ENCODE measurements around the gene TGM2.

Gene TGM2

DNA sequence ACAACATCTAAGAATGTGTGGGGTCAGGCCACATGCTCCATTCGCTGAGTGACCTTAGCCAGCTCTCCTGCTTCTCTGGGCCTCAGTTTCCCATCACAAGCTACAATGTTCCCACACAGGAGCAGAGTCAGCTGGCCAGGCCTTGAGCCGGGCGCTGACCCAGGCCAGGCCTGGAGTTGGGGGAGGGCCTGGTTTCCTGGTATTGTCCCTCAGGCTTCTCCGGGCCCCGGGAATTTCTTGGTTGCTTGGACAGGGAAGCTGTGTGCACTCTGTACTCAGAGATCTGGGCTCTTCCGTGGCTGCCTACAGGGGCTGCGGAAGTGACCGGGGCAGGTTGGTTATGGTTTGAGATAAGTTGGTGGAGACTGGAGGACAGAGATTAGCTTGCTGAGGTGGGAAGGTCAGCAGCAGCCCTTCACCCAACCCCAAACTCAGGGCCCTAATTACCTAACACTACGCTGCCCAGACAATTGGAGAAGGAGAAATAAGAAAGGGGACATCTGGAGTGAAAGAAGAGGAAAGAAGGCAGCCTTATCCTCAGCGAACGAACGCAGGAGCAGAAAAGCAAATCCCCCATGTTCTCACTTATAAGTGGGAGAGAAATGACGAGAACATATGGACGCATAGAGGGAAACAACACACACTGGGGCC, 6.2 kb downstream of the TGM2 start:
- DNase-seq = no peak

GRCh38 chr20:38157635-38158495, 7.2 kb downstream of the TGM2 start:
- DNase-seq = no peak

GRCh38 chr20:38156888-38157634, 8.0 kb downstream of the TGM2 start:
- no peak for DNase-seq

DNA sequence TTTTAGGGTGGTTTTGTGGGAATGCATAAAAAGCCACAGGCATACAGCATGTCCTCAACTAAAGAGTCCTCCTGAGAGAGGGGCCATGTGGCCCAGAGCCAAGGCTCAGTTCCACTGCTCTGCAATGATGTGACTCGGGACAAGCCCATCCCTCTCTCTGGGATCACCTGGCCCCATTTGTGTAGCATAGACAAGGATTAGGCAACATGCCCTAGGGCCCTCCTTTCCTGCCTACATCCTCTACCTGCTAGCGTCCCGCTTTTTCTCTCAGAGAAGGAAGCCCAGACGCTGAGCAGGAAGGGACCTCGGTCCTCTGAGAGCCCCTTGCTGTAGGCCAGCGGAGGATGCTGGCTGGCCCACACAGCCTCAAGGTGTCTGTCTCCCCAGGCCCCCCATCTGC, 8.8 kb downstream of the TGM2 start:
- no peak for DNase-seq

- DNase-seq = no peak
Measured at GRCh38 chr20:38155811-38156210, 9.3 kb downstream of the TGM2 start.

DNA sequence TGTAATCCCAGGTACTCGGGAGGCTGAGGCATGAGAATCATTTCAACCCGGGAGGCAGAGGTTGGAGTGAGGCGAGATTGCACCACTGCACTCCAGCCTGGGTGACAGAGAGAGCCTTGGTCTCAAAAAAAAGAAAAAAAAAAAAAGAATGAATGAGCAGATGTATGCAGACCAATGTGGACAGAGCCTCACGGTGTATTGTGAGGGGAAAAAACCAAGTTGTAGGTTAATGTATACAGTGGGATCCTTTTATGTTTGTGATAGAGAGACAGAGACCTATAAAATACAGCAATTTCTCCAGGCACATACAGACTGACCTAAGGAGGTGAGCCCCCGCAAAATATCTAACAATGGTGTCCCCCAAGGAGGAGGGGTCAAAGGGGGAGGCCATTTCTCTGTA, 11.7 kb downstream of the TGM2 start:
- DNase-seq = no peak

DNA sequence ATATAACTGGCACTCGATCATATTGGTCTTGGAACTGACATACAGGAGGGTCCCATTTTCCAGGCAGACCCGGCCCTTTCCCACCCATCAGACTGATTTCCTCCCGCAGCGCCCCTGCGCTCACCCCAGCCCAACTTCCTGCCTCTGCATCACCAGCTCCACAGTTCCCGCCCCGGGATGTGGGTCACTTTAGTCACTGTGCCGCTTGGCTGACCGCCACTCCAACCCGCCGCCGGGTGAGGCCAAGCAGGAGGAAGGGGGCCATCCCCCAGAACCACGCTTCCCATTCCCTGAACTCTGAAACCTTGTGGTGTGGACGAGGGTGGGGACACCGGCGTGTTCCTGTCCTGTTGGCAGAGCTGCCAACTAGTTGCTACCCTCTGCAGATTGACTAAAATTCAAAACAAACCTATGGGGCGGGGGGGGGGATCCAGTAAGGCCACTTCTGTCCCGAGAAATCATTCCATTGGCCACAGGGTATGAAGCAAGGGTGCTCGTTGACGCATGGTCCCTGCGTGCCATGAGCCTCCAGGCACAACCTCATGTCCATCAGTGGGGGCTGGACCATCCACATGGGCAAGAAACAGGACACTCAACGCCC, 12.3 kb downstream of the TGM2 start:
- DNase-seq = peak; percentile 29

DNA sequence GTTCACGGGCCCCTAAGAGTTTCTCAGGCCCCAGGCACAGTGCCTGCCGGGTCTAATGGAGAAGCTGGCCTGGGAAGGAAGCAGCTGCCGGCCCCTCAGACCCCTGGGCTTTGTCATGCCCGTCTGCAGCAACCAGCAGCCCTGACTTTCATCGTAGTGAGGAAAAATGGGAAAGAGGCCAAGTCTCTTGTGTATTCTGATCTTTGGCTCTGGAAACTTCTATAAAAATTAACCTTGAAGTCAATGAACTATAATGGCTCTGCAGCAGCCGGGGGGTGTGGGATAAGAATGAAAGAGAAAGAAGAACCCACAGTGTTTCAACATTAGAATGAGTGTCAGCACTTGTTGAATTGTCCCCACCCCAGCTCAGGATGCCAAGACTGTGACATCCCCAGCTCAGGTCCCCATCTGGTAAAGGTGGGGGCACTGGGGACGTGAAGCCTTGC, 12.9 kb downstream of the TGM2 start:
- DNase-seq = no peak

- DNase-seq = no peak
Measured at GRCh38 chr20:38151455-38151854, 13.6 kb downstream of the TGM2 start.

DNA sequence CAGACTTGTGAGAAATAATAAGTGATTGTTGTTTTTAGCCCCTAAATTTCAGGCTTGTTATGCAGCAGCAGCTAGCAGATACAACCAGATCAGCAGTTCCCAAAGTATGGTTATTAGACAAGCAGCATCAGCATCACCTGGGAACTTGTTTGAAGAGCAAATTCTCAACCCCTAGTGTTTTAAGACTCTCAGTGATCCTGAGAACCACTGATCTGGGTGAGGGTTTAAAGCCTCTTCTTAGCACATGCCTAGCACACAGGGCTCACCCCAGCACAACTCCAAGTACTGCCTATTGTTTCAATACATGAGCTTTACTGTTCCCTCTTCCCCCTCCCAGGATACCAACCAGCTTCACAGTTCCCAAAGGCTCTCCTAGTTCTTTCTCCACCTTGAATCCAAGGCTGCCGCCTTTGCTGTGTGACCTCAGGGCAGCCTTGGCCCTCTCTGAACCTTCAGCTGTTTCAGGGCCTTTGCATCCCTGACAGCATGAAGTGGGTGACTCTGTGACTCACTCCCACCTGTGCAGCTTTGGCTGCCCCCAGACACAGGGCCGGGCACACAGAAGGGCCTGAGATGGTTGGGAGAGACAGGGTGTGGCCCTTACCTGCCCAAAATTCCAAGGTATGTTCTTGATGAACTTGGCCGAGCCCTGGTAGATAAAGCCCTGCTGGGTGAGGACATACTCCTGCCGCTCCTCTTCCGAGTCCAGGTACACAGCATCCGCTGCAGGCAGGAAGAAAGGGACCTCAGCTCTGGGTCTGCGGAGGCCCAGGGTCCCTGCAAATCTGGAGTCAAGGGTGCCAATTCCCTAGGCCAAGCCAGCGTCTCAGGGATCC, 14.5 kb downstream of the TGM2 start:
- DNase-seq = no peak

- DNase-seq = no peak
Measured at GRCh38 chr20:38148328-38149102, 16.6 kb downstream of the TGM2 start.

DNA sequence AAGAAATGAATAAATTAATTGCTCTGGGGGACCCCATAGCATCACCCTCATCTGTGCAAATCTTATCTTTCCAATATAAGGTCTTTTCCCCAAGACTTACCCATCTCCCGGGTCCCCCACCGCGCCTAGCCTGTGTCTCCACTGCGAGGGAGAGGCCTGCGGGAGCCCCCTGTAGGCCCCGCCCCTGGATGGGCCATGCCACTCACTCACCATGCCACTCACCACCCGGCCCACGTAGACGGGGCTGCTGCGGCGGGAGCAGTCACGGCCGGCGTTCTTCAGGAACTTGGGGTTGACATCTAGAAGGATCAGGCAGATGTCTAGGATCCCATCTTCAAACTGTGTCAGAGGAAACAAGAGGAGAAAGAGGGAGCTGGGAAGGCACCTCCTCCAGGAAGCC, 17.3 kb downstream of the TGM2 start:
- no peak for DNase-seq

- DNase-seq = no peak
Measured at GRCh38 chr20:38147163-38147562, 17.9 kb downstream of the TGM2 start.

- no peak for DNase-seq
Measured at GRCh38 chr20:38146628-38147027, 18.4 kb downstream of the TGM2 start.

DNA sequence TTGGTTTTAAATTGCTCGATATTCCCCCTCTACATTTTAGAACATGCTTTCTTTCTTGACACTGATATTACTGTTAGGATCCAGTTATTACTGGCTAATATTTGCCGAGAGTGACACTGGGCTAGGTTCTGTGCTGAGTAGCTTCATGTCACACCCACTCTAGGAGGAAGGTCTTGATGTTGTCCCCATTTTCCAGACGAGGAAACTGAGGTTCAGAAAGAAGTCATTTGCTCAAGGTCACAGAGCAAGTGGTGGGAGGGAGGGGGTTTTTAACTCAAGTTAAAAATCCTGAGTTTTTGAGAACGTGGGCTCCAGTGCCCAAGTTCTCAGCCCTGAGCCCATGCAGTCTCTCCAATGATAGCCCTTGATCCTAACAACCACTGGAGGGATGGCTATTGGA, 18.9 kb downstream of the TGM2 start:
- DNase-seq = no peak

- no peak for DNase-seq
Measured at GRCh38 chr20:38145729-38146075, 19.4 kb downstream of the TGM2 start.

- DNase-seq = no peak
Measured at GRCh38 chr20:38144974-38145728, 19.9 kb downstream of the TGM2 start.

DNA sequence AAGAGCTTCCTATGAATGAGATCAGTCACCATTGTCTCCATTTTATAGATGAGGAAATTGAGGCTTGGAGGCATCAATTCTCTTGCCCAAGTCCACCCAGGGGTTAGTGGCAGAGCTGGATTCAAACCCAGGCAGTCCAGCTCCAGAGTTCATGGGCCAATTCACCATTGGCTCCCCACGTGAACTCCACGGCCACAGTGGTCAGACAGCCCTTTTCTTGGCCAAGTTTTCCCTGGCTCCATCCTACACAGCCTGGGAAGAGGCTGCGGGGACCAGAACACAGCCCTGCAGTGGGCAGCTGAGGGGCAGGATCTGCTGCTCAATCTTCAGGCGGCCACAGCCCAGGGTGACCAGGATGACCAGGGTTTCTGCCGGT, 20.5 kb downstream of the TGM2 start:
- no peak for DNase-seq

DNA sequence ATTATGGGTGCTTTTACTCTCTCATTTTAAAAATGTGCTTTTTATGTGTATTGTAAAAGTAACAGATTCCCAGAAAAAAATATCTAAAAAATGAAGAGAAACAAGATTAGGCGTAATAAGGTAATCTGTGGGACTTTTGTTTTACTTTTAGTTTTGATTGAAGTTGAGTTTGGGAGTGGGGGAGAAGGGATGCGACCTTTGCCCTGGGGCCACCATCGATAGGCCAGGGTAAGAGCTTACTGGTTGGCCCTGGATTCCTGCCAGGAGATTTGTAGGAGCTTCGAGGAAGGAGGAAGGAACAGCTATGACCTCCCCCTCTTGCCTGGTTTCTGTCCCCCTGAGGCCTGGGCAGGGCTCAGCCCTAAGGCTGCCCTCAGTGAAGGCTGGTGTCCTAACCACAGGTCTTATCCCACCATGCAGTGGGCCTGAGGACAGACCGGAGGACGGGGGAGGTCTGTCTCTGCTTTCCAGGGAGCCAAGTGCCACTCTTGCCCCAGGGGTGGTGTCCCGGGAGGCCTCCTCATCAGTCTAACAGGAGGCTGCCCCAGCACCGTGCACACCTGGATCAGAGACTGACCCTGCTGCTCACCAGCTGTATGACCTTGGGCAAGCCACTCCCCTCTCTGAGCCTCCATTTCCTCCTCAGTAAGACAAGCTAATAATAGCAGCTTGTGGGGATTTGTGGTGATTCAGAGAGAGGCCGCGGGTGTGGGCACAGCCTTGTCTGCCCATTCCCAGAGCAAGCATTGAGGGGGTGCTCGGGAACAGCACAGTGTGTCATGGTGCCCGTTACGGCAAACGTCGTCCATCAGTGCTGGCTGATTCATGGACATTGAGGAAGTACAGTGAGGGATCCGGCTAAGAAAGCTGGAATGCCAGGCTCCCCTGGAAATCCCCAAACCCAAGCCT, 21.2 kb downstream of the TGM2 start:
- no peak for DNase-seq

DNA sequence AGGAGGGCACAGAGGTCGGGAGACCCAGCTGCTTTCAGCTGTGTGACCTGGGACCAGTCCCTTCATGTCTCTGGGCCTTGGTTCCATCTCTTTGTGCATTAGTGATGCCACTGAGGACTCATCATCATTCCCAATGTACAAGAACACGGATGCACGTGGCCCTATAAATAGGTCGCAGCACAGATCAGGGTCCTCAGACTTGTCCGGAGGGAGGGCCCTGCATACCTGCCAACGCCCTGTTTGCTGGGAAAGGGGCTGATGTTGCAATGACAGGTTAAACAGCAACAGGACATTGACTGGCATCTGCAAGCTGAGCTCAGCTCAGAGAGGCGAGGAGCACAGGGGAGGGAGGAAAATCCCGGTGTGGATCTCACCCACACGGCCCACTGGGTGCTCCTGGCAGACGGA, 21.8 kb downstream of the TGM2 start:
- no peak for DNase-seq

All from CD4-positive, alpha-beta T cell treated with Interleukin-10 for 1 hour (primary cell).